HFFc6 (cell line): ENCODE measurements around the gene SLC22A16. TPM values are rescaled to one million over a fixed set of nuclear protein-coding genes. Genes with fewer than 3 reads are reported as not detected.

Experiments used
- DNase-seq: peaks from one replicate; pipeline ENCODE4 v3.0.0-alpha.2; 2018
- H3K27ac Mint-ChIP-seq: 2 replicates; pipeline ENCODE4 v1.8.0; 2020; ENCODE audit warnings: mild to moderate bottlenecking, mixed read lengths
- H3K27me3 Mint-ChIP-seq: 2 replicates; pipeline ENCODE4 v1.8.0; 2021; ENCODE audit warnings: mild to moderate bottlenecking, moderate library complexity, mixed read lengths; ENCODE audit not compliant: insufficient read depth
- H3K36me3 Mint-ChIP-seq: 2 replicates; pipeline ENCODE4 v1.8.0; 2021; ENCODE audit warnings: low read depth, mixed read lengths
- H3K4me1 Mint-ChIP-seq: 2 replicates; pipeline ENCODE4 v1.8.0; 2020; ENCODE audit warnings: low read depth, mixed read lengths
- H3K4me3 Mint-ChIP-seq: 2 replicates; pipeline ENCODE4 v1.8.0; 2020; ENCODE audit warnings: mild to moderate bottlenecking, moderate library complexity, mixed read lengths
- H3K9me3 Mint-ChIP-seq: 2 replicates; pipeline ENCODE4 v1.8.0; 2020; ENCODE audit warnings: mild to moderate bottlenecking, mixed read lengths
- CTCF ChIP-seq: fragments of 200-600 bp; sonication (generic); IDR thresholded peaks from 2 replicates; pipeline ENCODE4 v1.5.0; 2021; ENCODE audit warnings: antibody characterized with exemption, mild to moderate bottlenecking
- total RNA-seq, 6 experiments: library from RNA; stranded (reverse); fragmentation: NEBNext Ultra II Directional; extraction: Animal tissue kit (Norgen Biotek cat#: 25700); gene quantifications; 2 replicates in 1 of 6; 3 replicates in 5 of 6; pipeline ENCODE4 v1.2.3, GENCODE V29; 2021

SLC22A16 gene
- total RNA-seq, 6 experiments from 2014 or later = not detected

DNA sequence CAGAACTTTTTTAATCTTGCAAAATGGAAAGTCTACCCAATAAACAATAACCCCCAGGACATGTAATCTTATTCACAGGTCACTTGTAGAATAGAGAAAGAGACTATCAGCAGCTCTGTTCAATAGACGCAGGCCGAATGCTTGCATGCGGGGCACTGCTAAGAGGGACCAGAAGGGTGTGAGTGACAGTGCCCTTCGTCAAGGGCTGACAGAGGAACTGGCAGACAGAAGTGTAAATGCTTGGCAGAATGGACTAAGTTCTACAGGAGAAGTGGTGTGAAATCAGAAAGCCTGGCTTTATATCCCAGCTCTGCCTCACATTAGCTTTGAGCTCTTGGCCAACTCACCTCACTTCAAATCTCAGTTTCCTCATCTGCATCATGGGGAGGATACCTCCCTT is 82.0 kb downstream of the SLC22A16 start:
- Mint-ChIP-seq H3K4me1 (peaks cover 17% of the 10 kb centered on the region), H3K27ac (no peak overlapping the region), H3K27me3 (peaks cover 5% of the 10 kb centered on the region), H3K9me3 (no peaks in the 10 kb centered on the region), H3K36me3 (no peaks in the 10 kb centered on the region), H3K4me3 (no peak overlapping the region)
- TF ChIP-seq CTCF = no peak
- DNase-seq = no peak

- Mint-ChIP-seq H3K27ac (no peak overlapping the region), H3K4me1 (peaks cover 6% of the 10 kb centered on the region; the same call in 1 of the 2 replicates), H3K4me3 (no peak overlapping the region), H3K27me3 (peaks cover 6% of the 10 kb centered on the region), H3K36me3 (no peaks in the 10 kb centered on the region), H3K9me3 (no peaks in the 10 kb centered on the region)
- DNase-seq = no peak
- TF ChIP-seq CTCF = no peak
Observed at GRCh38 chr6:110392727-110393126, 83.7 kb downstream of the SLC22A16 start.

- no peak for DNase-seq
- Mint-ChIP-seq H3K9me3 (no peaks in the 10 kb centered on the region), H3K27ac (no peak overlapping the region), H3K4me3 (no peak overlapping the region), H3K4me1 (peaks cover 6% of the 10 kb centered on the region; the same call in 1 of the 2 replicates), H3K27me3 (peaks cover 7% of the 10 kb centered on the region), H3K36me3 (no peaks in the 10 kb centered on the region)
- TF ChIP-seq CTCF = no peak
Observed at GRCh38 chr6:110390404-110390803, 86.0 kb downstream of the SLC22A16 start.

GRCh38 chr6:110389689-110390382 is 86.6 kb downstream of the SLC22A16 start:
- Mint-ChIP-seq H3K9me3 (no peaks in the 10 kb centered on the region), H3K4me3 (no peak overlapping the region), H3K27me3 (peaks cover 4% of the 10 kb centered on the region), H3K36me3 (no peaks in the 10 kb centered on the region), H3K27ac (no peak overlapping the region), H3K4me1 (peaks cover 6% of the 10 kb centered on the region; the same call in 1 of the 2 replicates)
- TF ChIP-seq CTCF = no peak
- DNase-seq = no peak

DNA sequence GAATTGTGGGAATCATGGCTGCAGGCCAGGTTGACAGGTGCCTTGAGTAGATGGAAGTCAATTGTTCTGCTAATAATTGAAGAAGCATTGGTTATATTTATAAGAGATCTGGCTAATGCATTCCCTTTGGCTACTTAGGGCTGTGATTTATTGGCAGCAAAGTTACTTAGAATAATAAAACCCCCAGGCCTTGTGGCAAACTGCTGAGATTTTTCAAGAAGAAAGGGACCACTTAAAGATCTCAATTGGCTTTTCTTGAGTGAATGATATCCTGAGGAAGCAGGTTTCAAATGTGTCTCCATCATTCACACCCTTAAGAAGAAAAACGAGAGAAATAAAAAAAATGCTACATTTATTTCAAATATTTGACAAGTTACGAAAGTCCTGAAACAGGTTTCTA is 88.4 kb downstream of the SLC22A16 start:
- peaks cover 4% of the 10 kb centered on the region for H3K27me3 Mint-ChIP-seq
- DNase-seq = no peak
- no peaks in the 10 kb centered on the region for H3K9me3 Mint-ChIP-seq
- H3K36me3 Mint-ChIP-seq = no peaks in the 10 kb centered on the region
- no peak overlapping the region for H3K27ac Mint-ChIP-seq
- H3K4me1 Mint-ChIP-seq = peaks cover 6% of the 10 kb centered on the region; the same call in 1 of the 2 replicates
- TF ChIP-seq CTCF = no peak
- H3K4me3 Mint-ChIP-seq = no peak overlapping the region
